ENCODE data around the gene TNFRSF21.
A peak's percentile ranks its signal among the peaks of the same experiment; 100 is the strongest.
"Not testable (repeated sequence)": the region's sequence is repeated elsewhere in the genome, so short reads cannot be mapped to it uniquely, and the experiment has no call there.

TNFRSF21 gene

DNA sequence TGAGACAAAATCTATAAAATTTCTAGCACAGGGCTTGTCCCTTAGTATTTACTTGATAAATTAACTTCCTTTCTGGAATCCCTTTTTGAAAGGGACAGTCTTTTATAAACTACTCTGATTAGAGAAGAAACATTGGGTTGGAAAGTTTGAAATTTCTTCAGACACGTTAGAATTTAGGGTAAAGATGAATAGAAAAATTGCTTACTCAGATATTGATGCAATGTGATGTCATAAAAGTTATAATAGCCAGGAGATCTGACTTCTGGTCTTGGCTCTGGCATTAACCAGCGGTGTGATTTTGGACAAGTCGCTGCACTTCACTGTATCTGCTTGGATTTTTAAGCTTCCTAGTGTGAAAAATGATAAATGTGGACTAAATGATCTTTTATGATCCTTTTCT lies 9.7 kb upstream of the TNFRSF21 start:
- Mint-ChIP-seq H3K27me3 (ENCODE audit: low read depth) (no peaks in the 10 kb centered on the region), H3K27ac (no peak overlapping the region), H3K9me3 (peaks cover 7% of the 10 kb centered on the region), H3K4me3 (no peak overlapping the region), H3K36me3 (ENCODE audit: low read depth) (no peaks in the 10 kb centered on the region), H3K4me1 (no peaks in the 10 kb centered on the region)
- TF ChIP-seq CTCF (IDR thresholded peaks at IDR 0.05; ENCODE audit: unreplicated experiment in 3 of 3), result no peak

- Mint-ChIP-seq H3K4me3 (no peak overlapping the region), H3K4me1 (no peaks in the 10 kb centered on the region), H3K9me3 (peaks cover 7% of the 10 kb centered on the region), H3K27me3 (ENCODE audit: low read depth) (no peaks in the 10 kb centered on the region), H3K27ac (no peak overlapping the region), H3K36me3 (ENCODE audit: low read depth) (no peaks in the 10 kb centered on the region)
- no peak for TF ChIP-seq CTCF (IDR thresholded peaks at IDR 0.05; ENCODE audit: unreplicated experiment in 3 of 3)
Observed at GRCh38 chr6:47318236-47318989, 8.7 kb upstream of the TNFRSF21 start.

GRCh38 chr6:47315181-47315580 lies 5.5 kb upstream of the TNFRSF21 start:
- H3K36me3 Mint-ChIP-seq (ENCODE audit: low read depth); H3K27me3 Mint-ChIP-seq (ENCODE audit: low read depth); H3K4me3 Mint-ChIP-seq; H3K9me3 Mint-ChIP-seq; H3K4me1 Mint-ChIP-seq: not testable (repeated sequence)
- H3K27ac Mint-ChIP-seq, result peak overlapping the region in 2 of 3 experiments; percentile 18 to 56

DNA sequence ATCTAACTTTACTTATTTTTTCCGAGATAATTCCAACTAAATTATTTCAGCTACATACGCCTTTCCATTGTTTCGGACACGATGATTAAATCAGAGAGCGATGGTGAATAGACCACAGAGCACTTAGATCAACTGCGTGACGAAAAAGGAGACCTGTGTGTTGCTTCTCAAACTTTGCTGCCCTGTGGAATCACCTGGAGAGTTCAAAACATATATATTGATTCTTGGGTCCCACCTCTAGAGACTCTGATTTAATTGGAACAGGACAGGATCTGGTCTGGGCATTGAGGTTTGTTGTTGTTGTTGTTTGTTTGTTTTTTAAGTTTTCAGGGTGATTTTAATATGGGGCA lies 401 bp upstream of the TNFRSF21 start:
- peak in 2 of 3 experiments; percentile 4 for TF ChIP-seq CTCF (IDR thresholded peaks at IDR 0.05; ENCODE audit: unreplicated experiment in 3 of 3)
- H3K27me3 Mint-ChIP-seq (ENCODE audit: low read depth), result peaks cover 20% of the 10 kb centered on the region
- H3K4me3 Mint-ChIP-seq, result peak overlapping the region; percentile 84 to 91 (median 87)
- no peaks in the 10 kb centered on the region for H3K36me3 Mint-ChIP-seq (ENCODE audit: low read depth)
- peak overlapping the region in 2 of 3 experiments; percentile 39 to 40 for H3K27ac Mint-ChIP-seq
- H3K4me1 Mint-ChIP-seq, result peaks cover 9% of the 10 kb centered on the region
- no peaks in the 10 kb centered on the region for H3K9me3 Mint-ChIP-seq

GRCh38 chr6:47308552-47309290 lies 984 bp downstream of the TNFRSF21 start:
- peak overlapping the region; percentile 87 to 91 (median 89) for H3K4me3 Mint-ChIP-seq
- H3K36me3 Mint-ChIP-seq (ENCODE audit: low read depth), result no peaks in the 10 kb centered on the region
- H3K9me3 Mint-ChIP-seq, result no peaks in the 10 kb centered on the region
- no peak for TF ChIP-seq CTCF (IDR thresholded peaks at IDR 0.05; ENCODE audit: unreplicated experiment in 3 of 3)
- peaks cover 20% of the 10 kb centered on the region for H3K27me3 Mint-ChIP-seq (ENCODE audit: low read depth)
- peak overlapping the region in 2 of 3 experiments; percentile 3 to 71 for H3K27ac Mint-ChIP-seq
- H3K4me1 Mint-ChIP-seq, result peaks cover 9% of the 10 kb centered on the region

DNA sequence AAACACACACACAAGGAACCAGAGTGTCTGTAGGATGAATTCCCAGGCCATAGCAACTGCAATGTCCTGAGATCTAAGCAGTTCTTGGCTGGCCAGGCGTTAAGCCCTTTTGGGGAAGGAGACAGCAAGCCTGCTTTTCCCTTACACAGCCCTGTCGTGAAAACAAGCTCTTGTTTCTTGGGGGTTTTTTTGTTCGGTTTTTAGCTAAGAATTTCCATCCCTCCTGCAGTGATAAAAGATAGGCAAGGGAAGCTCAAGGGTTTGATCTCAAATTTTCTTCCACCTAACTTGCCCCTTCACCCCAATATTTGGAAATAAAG lies 1.5 kb downstream of the TNFRSF21 start:
- peak overlapping the region; percentile 87 to 91 (median 89) for H3K4me3 Mint-ChIP-seq
- H3K4me1 Mint-ChIP-seq, result peaks cover 9% of the 10 kb centered on the region
- peak overlapping the region in 2 of 3 experiments; percentile 3 to 71 for H3K27ac Mint-ChIP-seq
- H3K36me3 Mint-ChIP-seq (ENCODE audit: low read depth), result no peaks in the 10 kb centered on the region
- no peak for TF ChIP-seq CTCF (IDR thresholded peaks at IDR 0.05; ENCODE audit: unreplicated experiment in 3 of 3)
- H3K9me3 Mint-ChIP-seq, result no peaks in the 10 kb centered on the region
- H3K27me3 Mint-ChIP-seq (ENCODE audit: low read depth), result peaks cover 20% of the 10 kb centered on the region

Measured in nephron (organoid).